H1 (cell line): Measurements from ENCODE around the gene CKS1B.

Source experiments
- CREB1 ChIP-seq: IDR thresholded peaks from 2 replicates; pipeline ENCODE4 v1.6.1; 2012; ENCODE audit warnings: inconsistent platforms
- EGR1 ChIP-seq: IDR thresholded peaks from 2 replicates; pipeline ENCODE4 v1.6.1; 2011; ENCODE audit warnings: low read depth, low read length, borderline replicate concordance
- EP300 ChIP-seq, 2 experiments: IDR thresholded peaks; 1 replicate in 1 of 2; 2 replicates in 1 of 2; pipeline ENCODE4 v1.6.1; 2011 to 2012; ENCODE audit warnings: low read depth in 2 of 2, low read length in 2 of 2, mild to moderate bottlenecking in 2 of 2, borderline replicate concordance in 1 of 2, inconsistent platforms in 1 of 2, moderate library complexity in 1 of 2
- EZH2 ChIP-seq: fragments of 200-600 bp; sonication (generic); IDR thresholded peaks from 2 replicates; pipeline ENCODE4 v1.7.1; 2012; ENCODE audit warnings: low read depth, mild to moderate bottlenecking, moderate library complexity, low read length, inconsistent platforms; ENCODE audit not compliant: severe bottlenecking
- JUND ChIP-seq: IDR thresholded peaks from 2 replicates; pipeline ENCODE4 v1.6.1; 2011; ENCODE audit warnings: mild to moderate bottlenecking, improper control_type of control experiment, low read length
- MAFK ChIP-seq: IDR thresholded peaks from 2 replicates; pipeline ENCODE4 v1.6.1; 2012; ENCODE audit warnings: low read depth, mild to moderate bottlenecking, improper control_type of control experiment, low read length
- POLR2A ChIP-seq, 2 experiments: IDR thresholded peaks; 1 replicate in 1 of 2; 2 replicates in 1 of 2; pipeline ENCODE4 v1.6.1; 2011; ENCODE audit warnings: low read depth in 2 of 2, low read length in 2 of 2, mild to moderate bottlenecking in 2 of 2; ENCODE audit errors: control extremely low read depth in 1 of 2
- POLR2AphosphoS5 ChIP-seq: IDR thresholded peaks from 2 replicates; pipeline ENCODE4 v1.6.1; 2011; ENCODE audit warnings: low read depth, low read length
- RAD21 ChIP-seq, 2 experiments: IDR thresholded peaks in 1 of 2; conservative IDR thresholded peaks in 1 of 2; 2 replicates each; pipeline ENCODE4 v1.6.1; 2011; ENCODE audit warnings: low read depth in 2 of 2, low read length in 2 of 2, improper control_type of control experiment in 1 of 2, inconsistent platforms in 1 of 2, mild to moderate bottlenecking in 1 of 2, moderate library complexity in 1 of 2
- RFX5 ChIP-seq: IDR thresholded peaks from 2 replicates; pipeline ENCODE4 v1.6.1; 2011; ENCODE audit warnings: low read depth, low read length, improper control_type of control experiment, borderline replicate concordance
- SIX5 ChIP-seq: IDR thresholded peaks from 2 replicates; pipeline ENCODE4 v1.6.1; 2011; ENCODE audit warnings: mild to moderate bottlenecking, low read depth, low read length
- TAF1 ChIP-seq: IDR thresholded peaks from 2 replicates; pipeline ENCODE4 v1.6.1; 2011; ENCODE audit warnings: mild to moderate bottlenecking, low read depth, low read length
- TF ChIP-seq, protein P1 (sequence below), 3 experiments: IDR thresholded peaks; 1 replicate in 2 of 3; 2 replicates in 1 of 3; pipeline versions ENCODE4 v1.5.1 to v1.6.1; 2011; ENCODE audit warnings: low read length in 3 of 3, mild to moderate bottlenecking in 3 of 3, inconsistent platforms in 2 of 3, low read depth in 1 of 3, moderate library complexity in 1 of 3; ENCODE audit not compliant: insufficient read depth in 1 of 3; ENCODE audit errors: control extremely low read depth in 1 of 3
- TF ChIP-seq, protein P2 (sequence below): IDR thresholded peaks from 2 replicates; pipeline ENCODE4 v1.6.1; 2012; ENCODE audit warnings: inconsistent platforms

GRCh38 chr1:154975409-154976059 lies 1.1 kb downstream of the CKS1B start:
- TF ChIP-seq POLR2A (IDR thresholded peaks at IDR 0.05; ENCODE audit: control extremely low read depth in 1 of 2, low read depth in 2 of 2, low read length in 2 of 2) (peak in 1 of 2 experiments; percentile 41; a peak in 1 of 3 replicates), CREB1 (no peak), SIX5 (no peak), MAFK (no peak), EZH2 (no peak), TAF1 (no peak), RFX5 (no peak), JUND (no peak), RAD21 (IDR thresholded peaks at IDR 0.05 in 1 of 2, conservative IDR thresholded peaks at IDR 0.05 in 1 of 2; ENCODE audit: low read depth in 2 of 2, low read length in 2 of 2) (no peak), POLR2AphosphoS5 (peak; percentile 66), EP300 (IDR thresholded peaks at IDR 0.05; ENCODE audit: borderline replicate concordance in 1 of 2, low read depth in 2 of 2, low read length in 2 of 2) (no peak), EGR1 (no peak)
- TF ChIP-seq, protein P1, sequence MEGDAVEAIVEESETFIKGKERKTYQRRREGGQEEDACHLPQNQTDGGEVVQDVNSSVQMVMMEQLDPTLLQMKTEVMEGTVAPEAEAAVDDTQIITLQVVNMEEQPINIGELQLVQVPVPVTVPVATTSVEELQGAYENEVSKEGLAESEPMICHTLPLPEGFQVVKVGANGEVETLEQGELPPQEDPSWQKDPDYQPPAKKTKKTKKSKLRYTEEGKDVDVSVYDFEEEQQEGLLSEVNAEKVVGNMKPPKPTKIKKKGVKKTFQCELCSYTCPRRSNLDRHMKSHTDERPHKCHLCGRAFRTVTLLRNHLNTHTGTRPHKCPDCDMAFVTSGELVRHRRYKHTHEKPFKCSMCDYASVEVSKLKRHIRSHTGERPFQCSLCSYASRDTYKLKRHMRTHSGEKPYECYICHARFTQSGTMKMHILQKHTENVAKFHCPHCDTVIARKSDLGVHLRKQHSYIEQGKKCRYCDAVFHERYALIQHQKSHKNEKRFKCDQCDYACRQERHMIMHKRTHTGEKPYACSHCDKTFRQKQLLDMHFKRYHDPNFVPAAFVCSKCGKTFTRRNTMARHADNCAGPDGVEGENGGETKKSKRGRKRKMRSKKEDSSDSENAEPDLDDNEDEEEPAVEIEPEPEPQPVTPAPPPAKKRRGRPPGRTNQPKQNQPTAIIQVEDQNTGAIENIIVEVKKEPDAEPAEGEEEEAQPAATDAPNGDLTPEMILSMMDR (IDR thresholded peaks at IDR 0.05; ENCODE audit: control extremely low read depth in 1 of 3, insufficient read depth in 1 of 3, low read depth in 1 of 3, low read length in 3 of 3) = no peak
- TF ChIP-seq, protein P2, sequence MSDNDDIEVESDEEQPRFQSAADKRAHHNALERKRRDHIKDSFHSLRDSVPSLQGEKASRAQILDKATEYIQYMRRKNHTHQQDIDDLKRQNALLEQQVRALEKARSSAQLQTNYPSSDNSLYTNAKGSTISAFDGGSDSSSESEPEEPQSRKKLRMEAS = no peak
